GM23338 (cell line): ENCODE measurements around the gene KLHL22. TPM values are rescaled to one million over a fixed set of nuclear protein-coding genes. Genes with fewer than 3 reads are reported as not detected.

Experiments used
- ATAC-seq: fragments of 200-7000 bp; cut with Tn5 transposase; 3 replicates; pipeline ENCODE4 v1.9.1; 2020
- DNase-seq: peaks from one replicate; pipeline ENCODE4 v3.0.0-alpha.2; 2015; ENCODE audit warnings: low spot score
- H2AFZ ChIP-seq: fragments of 200-600 bp; sonication (generic); 2 replicates; pipeline ENCODE4 v1.8.0; 2016; ENCODE audit warnings: antibody characterized with exemption, mild to moderate bottlenecking, moderate library complexity
- H3F3A ChIP-seq: fragments of 200-600 bp; sonication (generic); replicated peaks from 2 replicates; pipeline ENCODE4 v1.8.0; 2017; ENCODE audit warnings: antibody characterized with exemption, mixed run types, low read depth
- H3K27ac ChIP-seq: fragments of 200-600 bp; sonication (generic); 2 replicates; pipeline ENCODE4 v1.6.1; 2016; ENCODE audit warnings: low read depth
- H3K27me3 ChIP-seq: fragments of 200-600 bp; sonication (generic); 2 replicates; pipeline ENCODE4 v1.8.0; 2016; ENCODE audit warnings: mild to moderate bottlenecking, mixed run types, moderate library complexity; ENCODE audit not compliant: insufficient read depth
- H3K36me3 ChIP-seq: fragments of 200-600 bp; sonication (generic); 2 replicates; pipeline ENCODE4 v1.8.0; 2016; ENCODE audit warnings: mild to moderate bottlenecking; ENCODE audit not compliant: insufficient read depth
- H3K4me1 ChIP-seq: fragments of 200-600 bp; sonication (generic); 2 replicates; pipeline ENCODE4 v1.8.0; 2016; ENCODE audit warnings: mild to moderate bottlenecking, moderate library complexity; ENCODE audit not compliant: insufficient read depth
- H3K4me2 ChIP-seq: fragments of 200-600 bp; sonication (generic); 2 replicates; pipeline ENCODE4 v1.7.1; 2017; ENCODE audit warnings: mixed run types
- H3K4me3 ChIP-seq: fragments of 200-600 bp; sonication (generic); 2 replicates; pipeline ENCODE4 v1.6.1; 2016; ENCODE audit warnings: mixed run types
- H3K79me2 ChIP-seq: fragments of 200-600 bp; sonication (generic); replicated peaks from 2 replicates; pipeline ENCODE4 v1.8.0; 2017; ENCODE audit warnings: mild to moderate bottlenecking; ENCODE audit not compliant: insufficient read depth
- H3K9me2 ChIP-seq: fragments of 200-600 bp; sonication (generic); 2 replicates; pipeline ENCODE4 v1.8.0; 2017; ENCODE audit not compliant: insufficient read depth
- H4K20me1 ChIP-seq: fragments of 200-600 bp; sonication (generic); replicated peaks from 2 replicates; pipeline ENCODE4 v1.8.0; 2017; ENCODE audit warnings: mild to moderate bottlenecking; ENCODE audit not compliant: insufficient read depth
- H3K27ac Mint-ChIP-seq: 2 replicates; pipeline ENCODE4 v1.8.0; 2020; ENCODE audit warnings: inconsistent platforms, mild to moderate bottlenecking, moderate library complexity, mixed read lengths
- H3K27me3 Mint-ChIP-seq: 3 replicates; pipeline ENCODE4 v1.8.0; 2022; ENCODE audit warnings: low read depth, mild to moderate bottlenecking, moderate library complexity, mixed read lengths, inconsistent platforms; ENCODE audit not compliant: insufficient read depth, poor library complexity
- H3K36me3 Mint-ChIP-seq: 3 replicates; pipeline ENCODE4 v1.8.0; 2021; ENCODE audit warnings: low read depth, mild to moderate bottlenecking, inconsistent platforms, moderate library complexity, mixed read lengths
- H3K4me1 Mint-ChIP-seq: 3 replicates; pipeline ENCODE4 v1.8.0; 2020; ENCODE audit warnings: mild to moderate bottlenecking, inconsistent platforms, mixed read lengths
- H3K4me3 Mint-ChIP-seq: 3 replicates; pipeline ENCODE4 v1.8.0; 2021; ENCODE audit warnings: moderate library complexity, mild to moderate bottlenecking, inconsistent platforms, mixed read lengths
- H3K9me3 Mint-ChIP-seq: 3 replicates; pipeline ENCODE4 v1.8.0; 2020; ENCODE audit warnings: moderate library complexity, mild to moderate bottlenecking, inconsistent platforms, mixed read lengths
- CREB1 ChIP-seq: fragments of 250-450 bp; sonication (Bioruptor Pico); IDR thresholded peaks from 2 replicates; pipeline ENCODE4 v1.5.0; 2020; ENCODE audit warnings: low read depth, mild to moderate bottlenecking, moderate library complexity
- EZH2 ChIP-seq: fragments of 200-600 bp; sonication (generic); IDR thresholded peaks from one replicate; pipeline ENCODE4 v1.8.0; 2017; ENCODE audit warnings: antibody characterized with exemption, mild to moderate bottlenecking, low read depth; ENCODE audit not compliant: unreplicated experiment
- JUNB ChIP-seq: IDR thresholded peaks from one replicate; pipeline ENCODE4 v1.6.1; 2016; ENCODE audit warnings: antibody characterized with exemption; ENCODE audit not compliant: unreplicated experiment
- NANOG ChIP-seq: IDR thresholded peaks from 2 replicates; pipeline ENCODE4 v1.6.1; 2016; ENCODE audit warnings: antibody characterized with exemption, borderline replicate concordance
- POLR2AphosphoS5 ChIP-seq: IDR thresholded peaks from 2 replicates; pipeline ENCODE4 v1.6.1; 2016; ENCODE audit warnings: antibody characterized with exemption, low read depth
- ZNF114 ChIP-seq: fragments of 250-450 bp; sonication (Bioruptor Pico); IDR thresholded peaks from 2 replicates; pipeline ENCODE4 v1.5.0; 2020; ENCODE audit warnings: mild to moderate bottlenecking, moderate library complexity
- polyA plus RNA-seq: library from polyadenylated mRNA; unstranded; fragments of >200 nt; fragmentation: Nextera tagmentation; extraction: Ambion mirVana; gene quantifications from 2 replicates; pipeline ENCODE4 v1.2.1, GENCODE V29; 2016
- total RNA-seq: library from RNA; depleted of rRNA; stranded (reverse); fragments of >200 nt; shearing (Covaris generic); gene quantifications from 2 replicates; pipeline ENCODE4 v1.2.3, GENCODE V29; 2014
- TF ChIP-seq, protein P1 (sequence below): IDR thresholded peaks from 2 replicates; pipeline ENCODE4 v1.6.1; 2016; ENCODE audit warnings: antibody characterized with exemption
- TF ChIP-seq, protein P2 (sequence below): fragments of 250-450 bp; sonication (Bioruptor Pico); IDR thresholded peaks from 2 replicates; pipeline ENCODE4 v1.5.0; 2020; ENCODE audit warnings: mild to moderate bottlenecking, moderate library complexity
- TF ChIP-seq, protein P3 (sequence below), 2 experiments: fragments of 200-600 bp in 1 of 2; sonication (generic) in 1 of 2; conservative IDR thresholded peaks; 2 replicates each; pipeline versions ENCODE4 v1.5.1 to v1.6.1; 2016 to 2017; ENCODE audit warnings: antibody characterized with exemption in 2 of 2, low read depth in 2 of 2, mild to moderate bottlenecking in 2 of 2, moderate library complexity in 1 of 2
- TF ChIP-seq, protein P4 (sequence below): IDR thresholded peaks from one replicate; pipeline ENCODE4 v1.6.1; 2018; ENCODE audit warnings: antibody characterized with exemption; ENCODE audit not compliant: unreplicated experiment

The KLHL22 gene
- total and polyA plus RNA-seq, 2 experiments from 2014 or later = 2.4 to 16.0 TPM

DNA sequence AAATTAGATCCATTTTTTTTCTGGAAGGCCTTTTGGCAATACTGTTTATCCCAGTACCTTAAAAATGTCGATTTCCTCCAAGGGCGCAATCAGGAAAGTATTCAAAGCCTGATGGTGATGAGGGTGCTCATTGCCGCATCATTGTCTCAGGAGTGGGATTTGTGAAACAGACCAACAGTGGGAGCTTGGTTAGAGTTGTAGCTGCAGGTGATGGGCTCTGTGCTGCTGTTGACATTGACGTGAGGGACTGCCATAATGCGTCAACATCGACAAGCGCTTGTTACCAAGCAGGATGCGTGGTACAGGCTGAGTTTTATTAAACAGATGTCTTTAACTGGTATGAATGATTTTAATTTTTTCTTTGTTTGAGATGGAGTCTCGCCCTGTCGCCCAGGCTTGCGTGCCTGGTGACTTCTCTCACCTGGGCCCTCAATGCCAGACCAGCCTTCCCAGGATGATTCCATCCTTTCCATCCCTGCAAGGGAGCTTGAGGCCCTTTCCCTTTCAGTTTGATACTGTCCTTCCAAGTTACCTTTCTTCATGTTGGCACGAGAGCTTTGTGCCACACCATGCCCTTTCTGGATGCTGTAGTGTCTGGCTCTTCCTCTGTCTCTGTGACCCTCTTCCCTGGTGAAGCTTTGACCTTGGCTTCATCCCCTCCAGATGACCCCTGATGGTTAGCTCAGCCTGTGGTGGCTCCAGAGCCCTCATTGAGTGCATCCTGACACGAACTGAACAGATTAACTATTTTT is 22.4 kb upstream of the KLHL22 start (continued):
- TF ChIP-seq, protein P1, sequence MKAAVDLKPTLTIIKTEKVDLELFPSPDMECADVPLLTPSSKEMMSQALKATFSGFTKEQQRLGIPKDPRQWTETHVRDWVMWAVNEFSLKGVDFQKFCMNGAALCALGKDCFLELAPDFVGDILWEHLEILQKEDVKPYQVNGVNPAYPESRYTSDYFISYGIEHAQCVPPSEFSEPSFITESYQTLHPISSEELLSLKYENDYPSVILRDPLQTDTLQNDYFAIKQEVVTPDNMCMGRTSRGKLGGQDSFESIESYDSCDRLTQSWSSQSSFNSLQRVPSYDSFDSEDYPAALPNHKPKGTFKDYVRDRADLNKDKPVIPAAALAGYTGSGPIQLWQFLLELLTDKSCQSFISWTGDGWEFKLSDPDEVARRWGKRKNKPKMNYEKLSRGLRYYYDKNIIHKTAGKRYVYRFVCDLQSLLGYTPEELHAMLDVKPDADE = no peak
- no peak for TF ChIP-seq JUNB

DNA sequence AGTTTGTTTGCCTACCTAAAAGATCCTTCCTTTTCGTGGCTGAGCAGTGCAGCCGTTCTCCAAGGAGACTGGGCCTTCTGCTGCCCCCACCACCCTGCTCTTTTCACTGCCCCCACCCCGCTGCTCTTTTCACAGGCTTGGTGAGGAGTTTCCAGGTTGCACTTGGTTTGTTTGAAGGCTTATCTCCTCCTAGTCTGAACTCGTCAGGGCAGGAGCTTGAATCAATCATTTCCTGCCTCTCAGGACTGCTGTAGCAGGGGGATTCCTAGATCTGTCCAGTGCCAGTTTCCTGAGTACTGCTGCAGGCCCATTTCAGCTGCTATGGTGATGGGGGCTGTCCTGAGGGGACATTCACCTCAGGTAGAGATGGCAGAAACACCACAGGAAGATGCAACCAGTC is 21.8 kb upstream of the KLHL22 start:
- Histone ChIP-seq H3K27me3 (no peaks in the 10 kb centered on the region), H3K4me3 (no peak overlapping the region), H3K79me2 (peaks cover 96% of the 10 kb centered on the region), H4K20me1 (peaks cover 21% of the 10 kb centered on the region), H3K9me2 (no peaks in the 10 kb centered on the region), H3F3A (no peaks in the 10 kb centered on the region), H3K4me2 (no peak overlapping the region), H3K27ac (no peak overlapping the region), H2AFZ (no peak overlapping the region), H3K36me3 (no peaks in the 10 kb centered on the region), H3K4me1 (no peaks in the 10 kb centered on the region)
- peak overlapping the region; percentile 64 for H3K27ac Mint-ChIP-seq
- no peak for ATAC-seq
- no peaks in the 10 kb centered on the region for H3K9me3 Mint-ChIP-seq
- peaks cover under 1% of the 10 kb centered on the region; the same call in 1 of the 3 replicates for H3K4me1 Mint-ChIP-seq
- no peak overlapping the region for H3K4me3 Mint-ChIP-seq
- DNase-seq = no peak
- H3K36me3 Mint-ChIP-seq = peaks cover 8% of the 10 kb centered on the region
- peaks cover 9% of the 10 kb centered on the region for H3K27me3 Mint-ChIP-seq
- TF ChIP-seq JUNB (no peak), CREB1 (CRISPR knock-in tag) (no peak), NANOG (no peak), EZH2 (no peak), ZNF114 (CRISPR knock-in tag) (no peak), POLR2AphosphoS5 (no peak)
- TF ChIP-seq, protein P2, sequence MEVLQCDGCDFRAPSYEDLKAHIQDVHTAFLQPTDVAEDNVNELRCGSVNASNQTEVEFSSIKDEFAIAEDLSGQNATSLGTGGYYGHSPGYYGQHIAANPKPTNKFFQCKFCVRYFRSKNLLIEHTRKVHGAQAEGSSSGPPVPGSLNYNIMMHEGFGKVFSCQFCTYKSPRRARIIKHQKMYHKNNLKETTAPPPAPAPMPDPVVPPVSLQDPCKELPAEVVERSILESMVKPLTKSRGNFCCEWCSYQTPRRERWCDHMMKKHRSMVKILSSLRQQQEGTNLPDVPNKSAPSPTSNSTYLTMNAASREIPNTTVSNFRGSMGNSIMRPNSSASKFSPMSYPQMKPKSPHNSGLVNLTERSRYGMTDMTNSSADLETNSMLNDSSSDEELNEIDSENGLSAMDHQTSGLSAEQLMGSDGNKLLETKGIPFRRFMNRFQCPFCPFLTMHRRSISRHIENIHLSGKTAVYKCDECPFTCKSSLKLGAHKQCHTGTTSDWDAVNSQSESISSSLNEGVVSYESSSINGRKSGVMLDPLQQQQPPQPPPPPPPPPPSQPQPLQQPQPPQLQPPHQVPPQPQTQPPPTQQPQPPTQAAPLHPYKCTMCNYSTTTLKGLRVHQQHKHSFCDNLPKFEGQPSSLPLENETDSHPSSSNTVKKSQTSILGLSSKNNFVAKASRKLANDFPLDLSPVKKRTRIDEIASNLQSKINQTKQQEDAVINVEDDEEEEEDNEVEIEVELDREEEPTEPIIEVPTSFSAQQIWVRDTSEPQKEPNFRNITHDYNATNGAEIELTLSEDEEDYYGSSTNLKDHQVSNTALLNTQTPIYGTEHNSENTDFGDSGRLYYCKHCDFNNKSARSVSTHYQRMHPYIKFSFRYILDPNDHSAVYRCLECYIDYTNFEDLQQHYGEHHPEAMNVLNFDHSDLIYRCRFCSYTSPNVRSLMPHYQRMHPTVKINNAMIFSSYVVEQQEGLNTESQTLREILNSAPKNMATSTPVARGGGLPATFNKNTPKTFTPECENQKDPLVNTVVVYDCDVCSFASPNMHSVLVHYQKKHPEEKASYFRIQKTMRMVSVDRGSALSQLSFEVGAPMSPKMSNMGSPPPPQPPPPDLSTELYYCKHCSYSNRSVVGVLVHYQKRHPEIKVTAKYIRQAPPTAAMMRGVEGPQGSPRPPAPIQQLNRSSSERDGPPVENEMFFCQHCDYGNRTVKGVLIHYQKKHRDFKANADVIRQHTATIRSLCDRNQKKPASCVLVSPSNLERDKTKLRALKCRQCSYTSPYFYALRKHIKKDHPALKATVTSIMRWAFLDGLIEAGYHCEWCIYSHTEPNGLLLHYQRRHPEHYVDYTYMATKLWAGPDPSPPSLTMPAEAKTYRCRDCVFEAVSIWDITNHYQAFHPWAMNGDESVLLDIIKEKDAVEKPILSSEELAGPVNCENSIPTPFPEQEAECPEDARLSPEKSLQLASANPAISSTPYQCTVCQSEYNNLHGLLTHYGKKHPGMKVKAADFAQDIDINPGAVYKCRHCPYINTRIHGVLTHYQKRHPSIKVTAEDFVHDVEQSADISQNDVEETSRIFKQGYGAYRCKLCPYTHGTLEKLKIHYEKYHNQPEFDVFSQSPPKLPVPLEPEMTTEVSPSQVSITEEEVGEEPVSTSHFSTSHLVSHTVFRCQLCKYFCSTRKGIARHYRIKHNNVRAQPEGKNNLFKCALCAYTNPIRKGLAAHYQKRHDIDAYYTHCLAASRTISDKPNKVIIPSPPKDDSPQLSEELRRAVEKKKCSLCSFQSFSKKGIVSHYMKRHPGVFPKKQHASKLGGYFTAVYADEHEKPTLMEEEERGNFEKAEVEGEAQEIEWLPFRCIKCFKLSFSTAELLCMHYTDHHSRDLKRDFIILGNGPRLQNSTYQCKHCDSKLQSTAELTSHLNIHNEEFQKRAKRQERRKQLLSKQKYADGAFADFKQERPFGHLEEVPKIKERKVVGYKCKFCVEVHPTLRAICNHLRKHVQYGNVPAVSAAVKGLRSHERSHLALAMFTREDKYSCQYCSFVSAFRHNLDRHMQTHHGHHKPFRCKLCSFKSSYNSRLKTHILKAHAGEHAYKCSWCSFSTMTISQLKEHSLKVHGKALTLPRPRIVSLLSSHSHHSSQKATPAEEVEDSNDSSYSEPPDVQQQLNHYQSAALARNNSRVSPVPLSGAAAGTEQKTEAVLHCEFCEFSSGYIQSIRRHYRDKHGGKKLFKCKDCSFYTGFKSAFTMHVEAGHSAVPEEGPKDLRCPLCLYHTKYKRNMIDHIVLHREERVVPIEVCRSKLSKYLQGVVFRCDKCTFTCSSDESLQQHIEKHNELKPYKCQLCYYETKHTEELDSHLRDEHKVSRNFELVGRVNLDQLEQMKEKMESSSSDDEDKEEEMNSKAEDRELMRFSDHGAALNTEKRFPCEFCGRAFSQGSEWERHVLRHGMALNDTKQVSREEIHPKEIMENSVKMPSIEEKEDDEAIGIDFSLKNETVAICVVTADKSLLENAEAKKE (CRISPR knock-in tag) = no peak
- TF ChIP-seq, protein P3, sequence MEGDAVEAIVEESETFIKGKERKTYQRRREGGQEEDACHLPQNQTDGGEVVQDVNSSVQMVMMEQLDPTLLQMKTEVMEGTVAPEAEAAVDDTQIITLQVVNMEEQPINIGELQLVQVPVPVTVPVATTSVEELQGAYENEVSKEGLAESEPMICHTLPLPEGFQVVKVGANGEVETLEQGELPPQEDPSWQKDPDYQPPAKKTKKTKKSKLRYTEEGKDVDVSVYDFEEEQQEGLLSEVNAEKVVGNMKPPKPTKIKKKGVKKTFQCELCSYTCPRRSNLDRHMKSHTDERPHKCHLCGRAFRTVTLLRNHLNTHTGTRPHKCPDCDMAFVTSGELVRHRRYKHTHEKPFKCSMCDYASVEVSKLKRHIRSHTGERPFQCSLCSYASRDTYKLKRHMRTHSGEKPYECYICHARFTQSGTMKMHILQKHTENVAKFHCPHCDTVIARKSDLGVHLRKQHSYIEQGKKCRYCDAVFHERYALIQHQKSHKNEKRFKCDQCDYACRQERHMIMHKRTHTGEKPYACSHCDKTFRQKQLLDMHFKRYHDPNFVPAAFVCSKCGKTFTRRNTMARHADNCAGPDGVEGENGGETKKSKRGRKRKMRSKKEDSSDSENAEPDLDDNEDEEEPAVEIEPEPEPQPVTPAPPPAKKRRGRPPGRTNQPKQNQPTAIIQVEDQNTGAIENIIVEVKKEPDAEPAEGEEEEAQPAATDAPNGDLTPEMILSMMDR (conservative IDR thresholded peaks at IDR 0.05; ENCODE audit: low read depth in 2 of 2) = no peak
- TF ChIP-seq, protein P1 = no peak
- TF ChIP-seq, protein P4, sequence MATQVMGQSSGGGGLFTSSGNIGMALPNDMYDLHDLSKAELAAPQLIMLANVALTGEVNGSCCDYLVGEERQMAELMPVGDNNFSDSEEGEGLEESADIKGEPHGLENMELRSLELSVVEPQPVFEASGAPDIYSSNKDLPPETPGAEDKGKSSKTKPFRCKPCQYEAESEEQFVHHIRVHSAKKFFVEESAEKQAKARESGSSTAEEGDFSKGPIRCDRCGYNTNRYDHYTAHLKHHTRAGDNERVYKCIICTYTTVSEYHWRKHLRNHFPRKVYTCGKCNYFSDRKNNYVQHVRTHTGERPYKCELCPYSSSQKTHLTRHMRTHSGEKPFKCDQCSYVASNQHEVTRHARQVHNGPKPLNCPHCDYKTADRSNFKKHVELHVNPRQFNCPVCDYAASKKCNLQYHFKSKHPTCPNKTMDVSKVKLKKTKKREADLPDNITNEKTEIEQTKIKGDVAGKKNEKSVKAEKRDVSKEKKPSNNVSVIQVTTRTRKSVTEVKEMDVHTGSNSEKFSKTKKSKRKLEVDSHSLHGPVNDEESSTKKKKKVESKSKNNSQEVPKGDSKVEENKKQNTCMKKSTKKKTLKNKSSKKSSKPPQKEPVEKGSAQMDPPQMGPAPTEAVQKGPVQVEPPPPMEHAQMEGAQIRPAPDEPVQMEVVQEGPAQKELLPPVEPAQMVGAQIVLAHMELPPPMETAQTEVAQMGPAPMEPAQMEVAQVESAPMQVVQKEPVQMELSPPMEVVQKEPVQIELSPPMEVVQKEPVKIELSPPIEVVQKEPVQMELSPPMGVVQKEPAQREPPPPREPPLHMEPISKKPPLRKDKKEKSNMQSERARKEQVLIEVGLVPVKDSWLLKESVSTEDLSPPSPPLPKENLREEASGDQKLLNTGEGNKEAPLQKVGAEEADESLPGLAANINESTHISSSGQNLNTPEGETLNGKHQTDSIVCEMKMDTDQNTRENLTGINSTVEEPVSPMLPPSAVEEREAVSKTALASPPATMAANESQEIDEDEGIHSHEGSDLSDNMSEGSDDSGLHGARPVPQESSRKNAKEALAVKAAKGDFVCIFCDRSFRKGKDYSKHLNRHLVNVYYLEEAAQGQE = no peak
